Prostate gland (tissue), 2 donors: ENCODE measurements around the gene SLC25A26. TPM values are rescaled to one million over a fixed set of nuclear protein-coding genes. Genes with fewer than 3 reads are reported as not detected.
"Not testable (repeated sequence)": the region's sequence is repeated elsewhere in the genome, so short reads cannot be mapped to it uniquely, and the experiment has no call there.

ENCODE experiments used
- DNase-seq: peaks from one replicate; pipeline ENCODE4 v3.0.0-alpha.2; 2019; ENCODE audit warnings: low spot score
- H3K27ac ChIP-seq, 2 donors: fragments of 200-600 bp; sonication (generic); 2 replicates each; pipeline ENCODE4 v1.5.1; 2017 to 2019
- H3K27me3 ChIP-seq: fragments of 200-600 bp; sonication (generic); replicated peaks from 2 replicates; pipeline ENCODE4 v1.5.1; 2019; ENCODE audit not compliant: insufficient read depth
- H3K36me3 ChIP-seq, 2 donors: fragments of 200-600 bp; sonication (generic); 1 replicate in 1 of 2; 2 replicates in 1 of 2; pipeline versions ENCODE4 v1.5.1 to v1.8.1; 2017 to 2019
- H3K4me1 ChIP-seq: fragments of 200-600 bp; sonication (generic); replicated peaks from 2 replicates; pipeline ENCODE4 v1.5.1; 2019
- H3K4me3 ChIP-seq, 2 donors: fragments of 200-600 bp; sonication (generic); 2 replicates each; pipeline ENCODE4 v1.5.1; 2017 to 2019
- H3K9me3 ChIP-seq: fragments of 200-600 bp; sonication (generic); 2 replicates; pipeline ENCODE4 v1.5.1; 2017
- CTCF ChIP-seq, 4 experiments: fragments of 200-600 bp in 2 of 4; fragments of 450-650 bp in 2 of 4; sonication (generic) in 2 of 4; IDR thresholded peaks; 1 replicate in 3 of 4; 2 replicates in 1 of 4; pipeline ENCODE4 v1.5.1; 2016 to 2019; ENCODE audit warnings: antibody characterized with exemption in 4 of 4, mild to moderate bottlenecking in 2 of 4, moderate library complexity in 2 of 4
- POLR2A ChIP-seq: fragments of 450-650 bp; IDR thresholded peaks from one replicate; pipeline ENCODE4 v1.6.1; 2016; ENCODE audit warnings: antibody characterized with exemption, mild to moderate bottlenecking
- POLR2AphosphoS5 ChIP-seq: sonication (generic); formaldehyde crosslinking; IDR thresholded peaks from one replicate; pipeline ENCODE4 v1.6.1; 2017; ENCODE audit warnings: antibody characterized with exemption
- WGBS: methylation state at CpG from one replicate; pipeline ENCODE4 v1.1.5; 2018; 5-methylcytosine and 5-hydroxymethylcytosine counted together
- intact Hi-C: fragments of 100-400 bp; cut with DNase I; formaldehyde crosslinking; loops from one replicate; pipeline ENCODE4 v1.14.2; 2022
- total RNA-seq, 2 donors: library from RNA; depleted of rRNA; stranded (reverse); fragments of >200 nt; gene quantifications; one replicate each; pipeline ENCODE4 v1.1.0, GENCODE V29; 2016

SLC25A26 gene
- total RNA-seq, 2 donors from 2014 or later: 24.4 to 32.3 TPM

GRCh38 chr3:66299891-66300290 is 79.1 kb downstream of the SLC25A26 start:
- intact Hi-C loops: no loop called here
- H3K4me3 ChIP-seq: no peak overlapping the region

GRCh38 chr3:66302288-66302687 is 81.5 kb downstream of the SLC25A26 start:
- H3K27ac ChIP-seq: no peak overlapping the region
- 91% methylated on average over 3 of the region's 3 CpGs for WGBS
- intact Hi-C loops: no loop called here

More at GRCh38 chr3:66299891-66300290, 79.1 kb downstream of the SLC25A26 start:
- H3K27me3 ChIP-seq: no peaks in the 10 kb centered on the region
- H3K27ac ChIP-seq: no peak overlapping the region
- no peaks in the 10 kb centered on the region for H3K36me3 ChIP-seq
- TF ChIP-seq POLR2A (no peak), POLR2AphosphoS5 (no peak), CTCF (IDR thresholded peaks at IDR 0.05) (no peak)
- no peak for DNase-seq
- H3K9me3 ChIP-seq: no peaks in the 10 kb centered on the region
- 74% methylated on average over 4 of the region's 4 CpGs for WGBS
- H3K4me1 ChIP-seq: no peaks in the 10 kb centered on the region

GRCh38 chr3:66303491-66303901 is 82.7 kb downstream of the SLC25A26 start:
- 91% methylated on average over 3 of the region's 3 CpGs for WGBS
- Histone ChIP-seq H3K9me3 (no peaks in the 10 kb centered on the region), H3K27me3 (no peaks in the 10 kb centered on the region), H3K36me3 (no peaks in the 10 kb centered on the region), H3K4me3 (no peak overlapping the region), H3K27ac (no peak overlapping the region), H3K4me1 (no peaks in the 10 kb centered on the region)
- TF ChIP-seq POLR2AphosphoS5: no peak
- intact Hi-C loops: no loop called here
- DNase-seq: no peak

More at GRCh38 chr3:66302288-66302687, 81.5 kb downstream of the SLC25A26 start:
- Histone ChIP-seq H3K27me3 (no peaks in the 10 kb centered on the region), H3K36me3 (no peaks in the 10 kb centered on the region), H3K9me3 (no peaks in the 10 kb centered on the region), H3K4me1 (no peaks in the 10 kb centered on the region), H3K4me3 (no peak overlapping the region)
- TF ChIP-seq POLR2A (no peak), CTCF (IDR thresholded peaks at IDR 0.05) (no peak), POLR2AphosphoS5 (no peak)
- no peak for DNase-seq

- no peak overlapping the region for H3K4me3 ChIP-seq
- WGBS: 92% methylated on average over 3 of the region's 3 CpGs
- no peaks in the 10 kb centered on the region for H3K36me3 ChIP-seq
- no peak for DNase-seq
- H3K9me3 ChIP-seq: no peaks in the 10 kb centered on the region
- intact Hi-C loops: no loop called here
- no peaks in the 10 kb centered on the region for H3K27me3 ChIP-seq
- TF ChIP-seq POLR2AphosphoS5: no peak
- no peak for TF ChIP-seq POLR2A
- no peak for TF ChIP-seq CTCF (IDR thresholded peaks at IDR 0.05)
- no peak overlapping the region for H3K27ac ChIP-seq
- no peaks in the 10 kb centered on the region for H3K4me1 ChIP-seq
Measured at GRCh38 chr3:66304293-66304692, 83.5 kb downstream of the SLC25A26 start.

- H3K4me1 ChIP-seq: not testable (repeated sequence)
Measured at GRCh38 chr3:66306086-66306485, 85.3 kb downstream of the SLC25A26 start.

GRCh38 chr3:66306991-66307390 is 86.2 kb downstream of the SLC25A26 start:
- 65% methylated on average over 4 of the region's 4 CpGs for WGBS

More at GRCh38 chr3:66306086-66306485, 85.3 kb downstream of the SLC25A26 start:
- H3K4me3 ChIP-seq, H3K27ac ChIP-seq, H3K27me3 ChIP-seq, DNase-seq, H3K36me3 ChIP-seq, H3K9me3 ChIP-seq, intact Hi-C loops: not testable (repeated sequence)
- WGBS: 98% methylated on average over 7 of the region's 7 CpGs

More at GRCh38 chr3:66306991-66307390, 86.2 kb downstream of the SLC25A26 start:
- H3K27me3 ChIP-seq, H3K4me1 ChIP-seq, H3K27ac ChIP-seq, H3K4me3 ChIP-seq, DNase-seq, H3K9me3 ChIP-seq, intact Hi-C loops, H3K36me3 ChIP-seq: not testable (repeated sequence)
